ENCODE data around the gene SLC28A1.

GRCh38 chr15:84881520-84881830 is 3.0 kb upstream of the SLC28A1 start:
- TF ChIP-seq CTCF (IDR thresholded peaks at IDR 0.05), result no peak
- no peak for TF ChIP-seq EZH2 (IDR thresholded peaks at IDR 0.05; ENCODE audit: borderline replicate concordance, insufficient read depth, low read depth, low read length, poor library complexity, severe bottlenecking)

Measured in B cell (primary cell).